Measurements from ENCODE around the gene CDCA3.

CDCA3 gene

GRCh38 chr12:6834873-6835272 lies 16.2 kb downstream of the CDCA3 start:
- Mint-ChIP-seq H3K27ac (no peak overlapping the region), H3K4me1 (ENCODE audit: low read depth) (peaks cover 4% of the 10 kb centered on the region), H3K36me3 (ENCODE audit: low read depth) (no peaks in the 10 kb centered on the region), H3K27me3 (ENCODE audit: low read depth) (peaks cover 9% of the 10 kb centered on the region), H3K4me3 (no peak overlapping the region), H3K9me3 (no peaks in the 10 kb centered on the region)

- H3K4me3 Mint-ChIP-seq, result no peak overlapping the region
- H3K4me1 Mint-ChIP-seq (ENCODE audit: low read depth), result peaks cover 7% of the 10 kb centered on the region
- no peak overlapping the region for H3K27ac Mint-ChIP-seq
- no peaks in the 10 kb centered on the region for H3K36me3 Mint-ChIP-seq (ENCODE audit: low read depth)
- H3K9me3 Mint-ChIP-seq, result no peaks in the 10 kb centered on the region
- peaks cover 16% of the 10 kb centered on the region for H3K27me3 Mint-ChIP-seq (ENCODE audit: low read depth)
Observed at GRCh38 chr12:6834254-6834653, 16.8 kb downstream of the CDCA3 start.

- Mint-ChIP-seq H3K4me3 (no peak overlapping the region), H3K36me3 (ENCODE audit: low read depth) (no peaks in the 10 kb centered on the region), H3K4me1 (ENCODE audit: low read depth) (peaks cover 12% of the 10 kb centered on the region), H3K9me3 (no peaks in the 10 kb centered on the region), H3K27ac (no peak overlapping the region), H3K27me3 (ENCODE audit: low read depth) (peaks cover 21% of the 10 kb centered on the region)
Observed at GRCh38 chr12:6833189-6833890, 17.7 kb downstream of the CDCA3 start.

DNA sequence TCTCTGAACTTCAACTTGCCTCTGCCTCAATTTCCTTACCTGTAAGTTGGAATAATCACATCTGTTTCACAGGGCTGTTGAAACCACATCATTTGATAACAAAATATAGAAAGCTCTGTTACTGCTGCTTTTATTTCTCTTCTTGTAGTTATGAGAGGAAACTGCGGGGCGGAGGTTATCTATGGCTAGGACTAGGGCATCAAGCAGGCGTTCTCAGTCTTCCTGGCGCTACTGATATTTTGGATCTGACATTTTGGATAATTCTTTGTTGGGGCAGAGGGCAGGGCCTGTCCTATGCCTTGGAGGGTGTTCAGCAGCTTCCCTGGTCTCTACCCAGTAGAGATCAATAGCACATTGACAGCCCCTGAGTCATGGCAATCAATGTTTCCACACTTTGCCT lies 19.0 kb downstream of the CDCA3 start:
- Mint-ChIP-seq H3K27me3 (ENCODE audit: low read depth) (peaks cover 30% of the 10 kb centered on the region), H3K9me3 (no peaks in the 10 kb centered on the region), H3K4me1 (ENCODE audit: low read depth) (peaks cover 19% of the 10 kb centered on the region), H3K4me3 (no peak overlapping the region), H3K27ac (no peak overlapping the region), H3K36me3 (ENCODE audit: low read depth) (no peaks in the 10 kb centered on the region)

GRCh38 chr12:6831450-6831995 lies 19.6 kb downstream of the CDCA3 start:
- H3K27me3 Mint-ChIP-seq (ENCODE audit: low read depth), result peaks cover 36% of the 10 kb centered on the region

DNA sequence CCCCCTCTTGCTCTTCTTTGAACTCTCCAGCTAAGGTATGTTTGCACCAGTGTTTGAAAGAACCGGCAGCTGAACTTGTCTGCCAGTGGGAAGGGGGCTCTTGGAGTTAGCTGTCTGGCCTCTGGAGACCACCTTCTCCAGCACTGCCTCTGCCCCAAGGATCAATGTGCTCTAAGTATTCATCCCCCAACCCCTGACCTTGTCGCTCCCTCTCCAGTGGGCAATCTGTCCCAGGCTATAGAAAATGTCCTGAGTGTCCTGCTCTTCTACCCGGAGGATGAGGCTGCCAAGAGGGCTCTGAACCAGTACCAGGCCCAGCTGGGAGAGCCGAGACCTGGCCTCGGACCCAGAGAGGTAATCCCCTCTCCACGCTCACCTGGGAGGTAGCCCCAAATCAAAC lies 20.1 kb downstream of the CDCA3 start:
- peak overlapping the region; percentile 9 for H3K4me3 Mint-ChIP-seq
- peaks cover 41% of the 10 kb centered on the region for H3K27me3 Mint-ChIP-seq (ENCODE audit: low read depth)
- H3K36me3 Mint-ChIP-seq (ENCODE audit: low read depth), result no peaks in the 10 kb centered on the region
- no peaks in the 10 kb centered on the region for H3K9me3 Mint-ChIP-seq
- H3K4me1 Mint-ChIP-seq (ENCODE audit: low read depth), result peaks cover 19% of the 10 kb centered on the region
- no peak overlapping the region for H3K27ac Mint-ChIP-seq

More at GRCh38 chr12:6831450-6831995, 19.6 kb downstream of the CDCA3 start:
- Mint-ChIP-seq H3K36me3 (ENCODE audit: low read depth) (no peaks in the 10 kb centered on the region), H3K27ac (no peak overlapping the region), H3K4me3 (no peak overlapping the region), H3K9me3 (no peaks in the 10 kb centered on the region), H3K4me1 (ENCODE audit: low read depth) (peaks cover 19% of the 10 kb centered on the region)

- H3K4me1 Mint-ChIP-seq (ENCODE audit: low read depth), result peaks cover 19% of the 10 kb centered on the region
- H3K36me3 Mint-ChIP-seq (ENCODE audit: low read depth), result no peaks in the 10 kb centered on the region
- H3K9me3 Mint-ChIP-seq, result no peaks in the 10 kb centered on the region
- no peak overlapping the region for H3K27ac Mint-ChIP-seq
- H3K4me3 Mint-ChIP-seq, result peak overlapping the region; percentile 32
- peaks cover 46% of the 10 kb centered on the region for H3K27me3 Mint-ChIP-seq (ENCODE audit: low read depth)
Observed at GRCh38 chr12:6830286-6830890, 20.7 kb downstream of the CDCA3 start.

GRCh38 chr12:6829536-6830220 lies 21.4 kb downstream of the CDCA3 start:
- peaks cover 53% of the 10 kb centered on the region for H3K27me3 Mint-ChIP-seq (ENCODE audit: low read depth)
- no peaks in the 10 kb centered on the region for H3K36me3 Mint-ChIP-seq (ENCODE audit: low read depth)
- no peaks in the 10 kb centered on the region for H3K9me3 Mint-ChIP-seq
- peaks cover 20% of the 10 kb centered on the region for H3K4me1 Mint-ChIP-seq (ENCODE audit: low read depth)
- H3K4me3 Mint-ChIP-seq, result peak overlapping the region; percentile 85
- no peak overlapping the region for H3K27ac Mint-ChIP-seq

GRCh38 chr12:6828781-6829535 lies 22.1 kb downstream of the CDCA3 start:
- H3K4me1 Mint-ChIP-seq (ENCODE audit: low read depth), result peaks cover 18% of the 10 kb centered on the region
- no peaks in the 10 kb centered on the region for H3K9me3 Mint-ChIP-seq
- H3K4me3 Mint-ChIP-seq, result peak overlapping the region; percentile 85
- peaks cover 58% of the 10 kb centered on the region for H3K27me3 Mint-ChIP-seq (ENCODE audit: low read depth)
- no peaks in the 10 kb centered on the region for H3K36me3 Mint-ChIP-seq (ENCODE audit: low read depth)
- H3K27ac Mint-ChIP-seq, result peak overlapping the region; percentile 72

DNA sequence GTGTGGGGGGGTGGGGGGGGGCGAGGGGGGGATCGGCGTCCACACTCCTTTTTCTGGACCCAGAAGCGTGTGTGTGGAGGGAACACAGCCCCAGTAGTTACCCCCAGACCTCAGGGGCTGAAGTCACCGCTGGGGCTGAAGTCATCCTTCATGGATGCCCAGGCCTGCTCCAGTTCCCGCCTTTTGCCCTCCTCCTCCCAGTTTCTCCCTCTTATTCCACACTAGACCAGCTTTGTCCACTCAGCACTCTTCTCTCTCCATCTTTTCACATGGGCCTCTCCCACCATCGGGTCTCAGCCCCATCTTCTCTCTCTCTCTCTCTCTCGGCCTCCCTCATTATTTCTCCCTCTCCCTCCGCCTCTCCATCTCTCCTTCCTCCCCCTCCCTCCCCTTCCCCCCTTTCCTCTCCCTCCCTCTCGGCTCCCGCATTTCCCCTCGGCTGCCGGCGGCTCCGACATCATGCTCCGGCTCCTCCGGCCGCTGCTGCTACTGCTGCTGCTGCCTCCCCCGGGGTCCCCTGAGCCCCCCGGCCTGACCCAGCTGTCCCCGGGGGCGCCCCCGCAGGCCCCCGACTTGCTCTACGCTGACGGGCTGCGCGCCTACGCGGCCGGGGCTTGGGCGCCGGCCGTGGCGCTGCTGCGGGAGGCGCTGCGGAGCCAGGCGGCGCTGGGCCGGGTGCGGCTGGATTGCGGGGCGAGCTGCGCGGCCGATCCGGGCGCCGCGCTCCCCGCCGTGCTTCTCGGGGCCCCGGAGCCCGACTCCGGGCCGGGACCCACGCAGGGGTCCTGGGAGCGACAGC lies 22.9 kb downstream of the CDCA3 start, which contains the start of gene P3H3:
P3H3 (plus strand) TSS at position 426 of the 799 bp plus-strand sequence; CDS start at position 460, 34 bp downstream.
- Mint-ChIP-seq H3K9me3 (no peaks in the 10 kb centered on the region), H3K4me3 (peak within 1 kb of the TSS; percentile 85), H3K36me3 (ENCODE audit: low read depth) (no peaks in the 10 kb centered on the region), H3K27me3 (ENCODE audit: low read depth) (peaks cover 61% of the 10 kb centered on the region), H3K4me1 (ENCODE audit: low read depth) (peaks cover 18% of the 10 kb centered on the region), H3K27ac (peak within 1 kb of the TSS; percentile 72)

DNA sequence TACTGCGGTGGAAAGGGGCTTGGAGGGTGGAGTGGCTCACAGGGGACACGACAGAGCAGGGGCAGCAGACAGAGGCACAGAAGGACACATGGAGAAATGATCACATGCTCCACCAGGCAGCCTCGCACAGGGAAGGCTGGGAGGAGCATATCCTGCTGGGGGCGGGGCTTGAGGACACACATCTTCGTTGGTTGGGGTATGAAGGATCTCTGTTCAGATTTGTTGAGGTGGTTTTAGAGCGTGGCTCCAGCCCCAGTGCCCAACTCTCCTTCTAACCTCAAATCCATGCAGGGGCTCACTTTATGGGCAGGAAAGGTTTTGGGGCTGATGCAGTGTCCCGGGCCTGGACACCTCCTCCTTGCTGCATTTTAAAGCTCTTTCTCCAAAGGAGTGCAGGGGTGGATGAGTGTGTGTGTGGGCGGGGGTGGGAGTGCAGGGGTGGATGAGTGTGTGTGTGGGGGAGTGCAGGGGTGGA lies 23.6 kb downstream of the CDCA3 start:
- H3K27ac Mint-ChIP-seq, result peak overlapping the region; percentile 32
- H3K36me3 Mint-ChIP-seq (ENCODE audit: low read depth), result no peaks in the 10 kb centered on the region
- peaks cover 68% of the 10 kb centered on the region for H3K27me3 Mint-ChIP-seq (ENCODE audit: low read depth)
- H3K4me3 Mint-ChIP-seq, result peak overlapping the region; percentile 62
- H3K4me1 Mint-ChIP-seq (ENCODE audit: low read depth), result peaks cover 18% of the 10 kb centered on the region
- H3K9me3 Mint-ChIP-seq, result no peaks in the 10 kb centered on the region

GRCh38 chr12:6826734-6827436 lies 24.2 kb downstream of the CDCA3 start:
- Mint-ChIP-seq H3K9me3 (no peaks in the 10 kb centered on the region), H3K4me1 (ENCODE audit: low read depth) (peaks cover 18% of the 10 kb centered on the region), H3K4me3 (peak overlapping the region; percentile 62), H3K27ac (peak overlapping the region; percentile 32), H3K36me3 (ENCODE audit: low read depth) (no peaks in the 10 kb centered on the region), H3K27me3 (ENCODE audit: low read depth) (peaks cover 74% of the 10 kb centered on the region)

GRCh38 chr12:6826125-6826733 lies 24.9 kb downstream of the CDCA3 start:
- Mint-ChIP-seq H3K4me3 (no peak overlapping the region), H3K4me1 (ENCODE audit: low read depth) (peaks cover 20% of the 10 kb centered on the region), H3K9me3 (no peaks in the 10 kb centered on the region), H3K27me3 (ENCODE audit: low read depth) (peaks cover 75% of the 10 kb centered on the region), H3K36me3 (ENCODE audit: low read depth) (no peaks in the 10 kb centered on the region), H3K27ac (no peak overlapping the region)

Measured in T-helper 1 cell treated with Interleukin-12 subunit alpha and Interleukin-12 subunit beta and Interleukin-4 antibody, amounts not matched to agents 30 μg/mL and 1 μg/mL, for 36 hours (primary cell).